ENCODE results near the gene CCDC152.

The CCDC152 gene

GRCh38 chr5:42784132-42784531 lies 27.5 kb downstream of the CCDC152 start:
- DNase-seq: no peak

DNA sequence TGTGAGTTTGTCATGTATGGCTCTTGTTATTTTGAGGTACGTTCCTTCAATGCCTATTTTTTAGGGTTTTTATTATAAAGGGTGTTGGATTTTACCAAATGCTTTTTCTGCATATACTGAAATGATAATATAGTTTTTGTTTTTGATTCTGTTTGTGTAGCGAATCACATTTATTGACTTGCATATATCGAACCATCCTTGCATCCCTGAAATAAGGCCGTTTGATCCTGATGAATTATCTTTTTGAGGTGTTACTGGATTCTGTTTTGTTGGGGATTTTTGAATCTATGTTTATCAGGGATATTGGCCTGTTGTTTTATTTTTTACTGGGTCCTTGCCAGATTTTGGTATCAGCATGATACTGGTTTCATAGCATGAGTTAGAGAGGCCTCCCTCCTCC lies 29.1 kb downstream of the CCDC152 start:
- no peak for DNase-seq

GRCh38 chr5:42787073-42787472 lies 30.5 kb downstream of the CCDC152 start:
- no peak for DNase-seq

DNA sequence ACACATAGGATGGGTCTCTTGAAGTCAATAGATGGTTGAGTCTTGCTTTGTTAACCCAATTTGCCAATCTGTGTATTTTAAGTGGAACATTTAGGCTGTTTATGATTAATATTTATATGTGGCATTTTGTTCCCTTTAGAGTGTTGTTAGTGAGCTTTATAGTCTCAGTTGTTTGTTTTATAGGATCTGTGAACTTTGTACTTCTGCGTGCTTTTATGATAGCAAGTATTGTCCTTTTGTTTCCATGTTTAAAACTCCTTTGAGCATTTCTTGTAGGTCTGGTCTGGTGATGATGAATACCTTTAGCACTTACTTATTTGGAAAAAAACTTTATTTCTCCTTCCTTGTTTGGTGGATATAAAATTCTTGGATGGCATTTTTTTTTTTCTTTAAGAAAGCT lies 31.2 kb downstream of the CCDC152 start:
- no peak for DNase-seq

GRCh38 chr5:42791151-42791550 lies 34.5 kb downstream of the CCDC152 start:
- DNase-seq: no peak

GRCh38 chr5:42798284-42799240 lies 41.9 kb downstream of the CCDC152 start:
- no peak for DNase-seq

GRCh38 chr5:42799241-42799608 lies 42.6 kb downstream of the CCDC152 start:
- DNase-seq: no peak

GRCh38 chr5:42799668-42800114 lies 43.1 kb downstream of the CCDC152 start:
- no peak for DNase-seq

GRCh38 chr5:42800748-42801330 lies 44.2 kb downstream of the CCDC152 start:
- DNase-seq: no peak

- no peak for DNase-seq
Observed at GRCh38 chr5:42801516-42802166, 45.0 kb downstream of the CCDC152 start.

DNA sequence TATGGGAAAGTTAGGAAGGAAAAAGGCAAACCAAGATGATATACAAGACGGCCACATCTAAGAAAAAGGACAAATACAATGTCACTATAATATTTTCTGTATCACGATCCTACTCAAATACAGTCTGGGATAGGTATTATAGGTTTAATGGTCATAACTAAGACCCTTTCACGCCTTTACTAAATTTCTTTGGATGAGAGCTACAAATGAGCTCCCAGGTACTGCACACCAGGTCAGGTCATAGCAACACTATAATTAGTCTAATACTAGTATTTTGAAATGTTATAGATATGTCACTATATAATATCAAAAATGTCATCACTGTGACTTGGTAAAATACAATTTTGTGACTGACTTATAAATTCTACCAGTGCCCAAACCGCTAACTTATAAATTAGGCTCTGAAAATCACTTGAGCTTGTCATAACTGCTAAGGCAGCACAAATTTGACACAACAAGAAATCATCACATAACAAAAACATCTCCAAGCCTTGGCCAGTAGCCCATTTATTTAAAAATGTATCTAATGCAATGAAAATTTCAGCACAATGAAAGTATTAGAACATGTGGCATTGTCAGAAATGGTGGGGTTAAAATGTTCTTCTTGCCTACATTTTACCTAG lies 48.2 kb downstream of the CCDC152 start:
- DNase-seq: no peak

GRCh38 chr5:42806004-42806700 lies 49.5 kb downstream of the CCDC152 start:
- DNase-seq: no peak

- DNase-seq: no peak
Observed at GRCh38 chr5:42806701-42807262, 50.2 kb downstream of the CCDC152 start.

GRCh38 chr5:42807722-42808447 lies 51.3 kb downstream of the CCDC152 start:
- DNase-seq: no peak

DNA sequence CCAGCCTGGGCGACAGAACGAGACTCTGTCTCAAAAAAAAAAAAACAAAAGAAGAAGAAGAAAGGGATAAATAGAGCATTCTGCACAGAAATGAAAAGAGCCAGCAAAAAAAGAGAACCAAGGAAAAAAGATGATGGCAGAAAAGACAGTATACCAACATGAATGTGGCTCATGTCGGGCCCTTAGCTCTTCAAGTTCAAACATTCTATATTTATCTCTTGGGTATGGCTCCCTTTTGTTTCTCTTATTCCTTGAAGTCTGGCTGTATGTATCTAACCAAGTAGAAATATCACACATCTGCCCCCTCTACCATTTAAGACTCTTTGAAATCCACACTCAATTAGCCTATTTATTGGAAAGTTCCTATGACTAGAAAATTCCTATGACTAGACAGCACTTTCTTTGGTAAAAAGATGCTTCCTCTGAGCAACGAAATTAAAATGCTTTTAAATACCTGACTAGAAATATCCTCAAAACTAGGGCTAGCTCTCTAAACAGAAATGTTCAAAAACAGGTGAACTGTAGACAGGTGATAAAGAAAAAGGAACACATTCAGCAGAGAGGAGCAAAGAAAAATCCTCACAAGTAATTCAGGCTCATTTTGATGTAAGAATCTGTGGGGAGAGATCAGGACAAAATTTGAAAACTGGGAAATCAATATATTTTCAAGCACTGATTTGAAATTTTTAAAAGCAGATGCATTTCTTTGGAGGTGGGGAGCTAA lies 52.4 kb downstream of the CCDC152 start:
- no peak for DNase-seq

DNA sequence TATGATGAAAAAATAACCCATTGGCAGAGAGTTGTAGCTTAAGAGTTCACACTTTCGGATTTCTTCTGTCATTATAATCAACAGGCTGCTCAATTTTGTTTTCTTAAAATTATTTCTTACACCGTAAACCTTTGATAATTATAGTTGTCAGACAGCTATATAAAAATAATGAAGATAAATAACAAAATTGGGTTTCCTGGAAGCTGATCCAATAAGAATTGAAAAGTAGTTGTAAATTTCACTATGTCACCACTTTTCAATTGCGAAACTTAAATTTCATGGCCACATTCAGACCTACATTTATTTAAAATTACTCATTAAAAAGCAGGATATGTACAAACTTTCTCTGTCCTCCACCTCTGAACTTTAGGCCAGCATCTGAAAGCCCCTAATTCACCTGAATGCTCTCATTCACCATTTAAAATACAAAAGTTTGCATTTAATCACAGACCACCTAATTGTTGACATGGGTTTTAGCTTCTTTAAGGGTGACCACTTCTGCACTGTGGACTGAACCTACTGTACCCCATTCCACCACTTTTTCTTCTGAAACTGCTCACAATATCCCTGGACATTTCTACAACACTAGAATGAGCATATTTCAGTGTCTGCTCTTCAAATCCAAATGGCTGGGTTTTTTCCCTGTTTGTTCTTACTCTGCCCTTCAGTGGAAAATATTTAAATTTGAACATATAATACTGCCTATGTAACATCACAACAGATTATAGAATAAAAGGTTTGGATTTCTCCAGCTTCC lies 54.4 kb downstream of the CCDC152 start:
- DNase-seq: no peak

DNA sequence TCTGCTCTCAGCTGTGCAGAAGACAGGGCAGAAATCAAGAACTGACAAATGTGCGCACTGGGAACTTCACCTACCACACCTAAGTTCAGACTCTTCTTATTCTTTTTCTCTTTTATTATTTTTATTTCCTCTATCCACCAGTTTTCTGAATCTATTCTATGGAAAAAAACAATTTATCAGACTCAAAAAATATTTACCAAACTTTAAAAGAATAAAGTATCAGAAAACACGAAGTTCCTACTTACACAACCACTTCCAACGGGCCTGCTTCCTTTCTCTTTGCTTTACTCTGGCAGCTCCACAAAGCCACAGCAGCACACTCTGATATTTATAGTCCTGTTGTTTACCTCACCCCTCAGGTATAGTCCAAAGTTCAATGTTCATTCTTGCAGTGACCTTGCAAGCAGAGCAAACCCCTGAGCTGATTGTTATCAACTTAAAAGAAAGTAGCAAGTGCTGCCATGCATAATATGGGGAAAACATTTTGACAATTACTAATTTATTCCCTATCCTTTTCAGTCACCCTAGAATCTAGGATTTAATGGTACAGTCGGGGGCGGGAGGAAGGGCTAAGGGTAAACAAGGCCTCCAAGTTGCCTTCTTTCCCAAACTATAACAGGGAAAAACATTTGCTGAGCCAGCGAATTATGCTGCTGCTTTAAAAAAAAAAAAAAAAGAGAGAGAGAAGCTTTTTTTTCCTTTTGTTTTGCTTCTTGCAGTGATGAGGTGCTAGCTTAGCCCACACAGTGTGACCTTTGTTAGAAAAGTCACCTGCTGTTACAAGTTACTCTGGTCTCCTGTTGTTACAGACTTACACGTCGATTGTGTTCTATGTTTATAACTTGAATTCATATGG lies 55.2 kb downstream of the CCDC152 start, which contains the start of gene SELENOP:
TSS of gene SELENOP (minus strand) at position 302 of the 856 bp plus-strand sequence. CDS start 3,539 bp downstream, outside the sequence.
- no peak for DNase-seq

- DNase-seq: no peak
Observed at GRCh38 chr5:42812620-42813019, 56.0 kb downstream of the CCDC152 start.

DNA sequence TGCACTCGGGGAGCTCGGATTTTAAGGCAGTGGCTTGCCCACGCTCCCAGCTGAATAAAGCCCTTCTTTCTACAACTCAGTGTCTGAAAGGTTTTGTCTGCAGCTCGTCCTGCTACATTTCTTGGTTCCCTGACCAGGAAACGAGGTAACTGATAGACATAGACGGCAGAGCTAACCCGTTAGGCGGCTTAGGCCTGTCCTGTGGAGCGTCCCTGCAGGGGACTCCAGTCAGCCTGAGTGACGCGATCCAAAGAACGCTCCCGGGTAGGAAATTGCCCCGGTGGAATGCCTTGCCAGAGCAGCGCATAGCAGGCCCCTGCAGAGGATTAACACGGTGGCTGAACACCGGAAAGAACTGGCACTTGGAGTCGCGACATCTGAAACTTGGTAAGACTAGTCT lies 56.9 kb downstream of the CCDC152 start:
- no peak for DNase-seq
